ENCODE results near the gene ZC3HAV1. TPM values are rescaled to one million over a fixed set of nuclear protein-coding genes. Genes with fewer than 3 reads are reported as not detected.
"Not testable (repeated sequence)": the region's sequence is repeated elsewhere in the genome, so short reads cannot be mapped to it uniquely, and the experiment has no call there.

The ZC3HAV1 gene
- total and polyA plus RNA-seq, 12 donors: 2.7 to 28.3 (median 6.4) TPM

GRCh38 chr7:139133335-139134139 lies 24.0 kb upstream of the ZC3HAV1 start:
- Histone ChIP-seq H3K4me1 (peaks cover 0 to 33% (median 12%) of the 10 kb centered on the region in 9 donors), H3K4me3 (peak overlapping the region; percentile 25 to 79 (median 62)), H3K9me3 (no peaks in the 10 kb centered on the region), H3K27ac (peak overlapping the region in 9 of 10 donors; percentile 46 to 84 (median 66)), H3K36me3 (peaks cover 0 to 21% (median 0%) of the 10 kb centered on the region in 9 donors), H3K27me3 (no peaks in the 10 kb centered on the region)
- peak; percentile 96 to 99 (median 99) for ATAC-seq
- 1 to 2% methylated on average over 36 of the region's 36 CpGs for WGBS, 2 donors
- DNase-seq: peak; percentile 87
- intact Hi-C loops (cut with DNase I): loop anchor here in 3 of 10 donors (1.0 to 5.0 kb wide), 4 partner anchors 25 to 116 kb away; partner anchors contain the start of genes UBN2 (in 3 of the 3) and ZC3HAV1 (in 1 of the 3)
- TF ChIP-seq CTCF (IDR thresholded peaks at IDR 0.05): no peak

DNA sequence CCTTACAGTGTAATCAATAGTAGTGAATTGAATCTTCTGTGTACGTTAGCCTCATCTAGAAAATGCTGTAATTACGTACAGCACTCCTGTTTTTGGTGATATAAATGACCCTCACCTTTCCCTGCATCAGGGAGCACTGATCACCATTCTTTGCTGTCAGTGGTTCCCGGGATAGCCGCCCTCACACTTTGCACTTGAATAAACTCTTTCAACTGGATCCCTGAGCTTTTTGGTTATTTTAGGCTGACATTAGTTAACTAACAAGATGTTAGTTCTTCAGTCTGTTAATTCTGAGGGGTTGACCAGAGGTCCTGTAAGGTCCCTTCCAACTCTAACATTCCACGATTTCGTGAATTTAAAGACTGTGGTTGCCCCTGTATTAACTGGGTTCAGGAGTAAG lies 23.4 kb upstream of the ZC3HAV1 start:
- peak overlapping the region in 9 of 10 donors; percentile 53 to 79 (median 63) for H3K4me3 ChIP-seq
- WGBS, 2 donors: 38 to 47% methylated on average over 6 of the region's 6 CpGs
- DNase-seq (no peak), ATAC-seq (peak in 2 of 8 donors; percentile 3 to 8)
- no peaks in the 10 kb centered on the region for H3K27me3 ChIP-seq
- TF ChIP-seq CTCF (IDR thresholded peaks at IDR 0.05): no peak
- no peaks in the 10 kb centered on the region for H3K9me3 ChIP-seq
- H3K36me3 ChIP-seq: peaks cover 0 to 14% (median 0%) of the 10 kb centered on the region in 9 donors
- intact Hi-C loops (cut with DNase I): loop anchor here in 3 of 10 donors (1.0 to 5.0 kb wide), 4 partner anchors 24 to 116 kb away; partner anchors contain the start of genes UBN2 (in 3 of the 3) and ZC3HAV1 (in 1 of the 3)
- peak overlapping the region in 8 of 10 donors; percentile 46 to 84 (median 66) for H3K27ac ChIP-seq
- peaks cover 0 to 33% (median 12%) of the 10 kb centered on the region in 9 donors for H3K4me1 ChIP-seq

GRCh38 chr7:139131601-139132041 lies 22.1 kb upstream of the ZC3HAV1 start:
- DNase-seq (no peak), ATAC-seq (no peak)
- peak overlapping the region in 1 of 10 donors; percentile 69 for H3K27ac ChIP-seq
- no peak for TF ChIP-seq CTCF (IDR thresholded peaks at IDR 0.05)
- peaks cover 0 to 33% (median 12%) of the 10 kb centered on the region in 9 donors for H3K4me1 ChIP-seq
- no peaks in the 10 kb centered on the region for H3K27me3 ChIP-seq
- 73 to 92% methylated on average over 2 of the region's 2 CpGs for WGBS, 2 donors
- H3K36me3 ChIP-seq: peaks cover 0 to 6% (median 0%) of the 10 kb centered on the region in 9 donors
- H3K4me3 ChIP-seq: no peak overlapping the region
- no peaks in the 10 kb centered on the region for H3K9me3 ChIP-seq
- intact Hi-C loops (cut with DNase I): loop anchor here in 3 of 10 donors (2.0 to 5.0 kb wide), 3 partner anchors 23 to 114 kb away; partner anchors contain the start of genes UBN2 (in 3 of the 3) and ZC3HAV1 (in 1 of the 3)

DNA sequence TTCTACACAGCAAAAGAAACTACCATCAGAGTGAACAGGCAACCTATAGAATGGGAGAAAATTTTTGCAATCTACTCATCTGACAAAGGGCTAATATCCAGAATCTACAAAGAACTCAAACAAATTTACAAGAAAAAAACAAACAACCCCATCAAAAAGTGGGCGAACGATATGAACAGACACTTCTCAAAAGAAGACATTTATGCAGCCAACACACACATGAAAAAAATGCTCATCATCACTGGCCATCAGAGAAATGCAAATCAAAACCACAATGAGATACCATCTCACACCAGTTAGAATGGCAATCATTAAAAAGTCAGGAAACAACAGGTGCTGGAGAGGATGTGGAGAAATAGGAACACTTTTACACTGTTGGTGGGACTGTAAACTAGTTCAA lies 20.3 kb upstream of the ZC3HAV1 start:
- H3K36me3 ChIP-seq, H3K4me3 ChIP-seq, H3K27me3 ChIP-seq, H3K9me3 ChIP-seq, DNase-seq, H3K27ac ChIP-seq, ATAC-seq: not testable (repeated sequence)
- WGBS, 2 donors: 89 to 97% methylated on average over 2 of the region's 2 CpGs
- intact Hi-C loops (cut with DNase I): loop anchor here in 3 of 10 donors (5.0 kb wide), 2 partner anchors 102 to 113 kb away; partner anchors contain the start of gene UBN2 (in 3 of the 3)
- peaks cover 0 to 33% (median 12%) of the 10 kb centered on the region in 9 donors for H3K4me1 ChIP-seq
